ENCODE data around the gene GNGT2. TPM values are rescaled to one million over a fixed set of nuclear protein-coding genes. Genes with fewer than 3 reads are reported as not detected.
A peak's percentile ranks its signal among the peaks of the same experiment; 100 is the strongest.
"Not testable (repeated sequence)": the region's sequence is repeated elsewhere in the genome, so short reads cannot be mapped to it uniquely, and the experiment has no call there.

GNGT2 gene
- total RNA-seq, 2 donors from 2014 or later: 23.1 to 27.0 TPM

GRCh38 chr17:49201481-49201927 lies 8.9 kb downstream of the GNGT2 start:
- Mint-ChIP-seq H3K27me3 (no peaks in the 10 kb centered on the region), H3K27ac (no peak overlapping the region), H3K4me3 (no peak overlapping the region), H3K4me1 (peaks cover 3% of the 10 kb centered on the region), H3K36me3 (ENCODE audit: low read depth) (no peaks in the 10 kb centered on the region), H3K9me3 (no peaks in the 10 kb centered on the region)
- ATAC-seq (replicated peaks): no peak

- Mint-ChIP-seq H3K4me1 (peaks cover 12% of the 10 kb centered on the region), H3K27me3 (no peaks in the 10 kb centered on the region), H3K4me3 (no peak overlapping the region), H3K9me3 (no peaks in the 10 kb centered on the region), H3K36me3 (ENCODE audit: low read depth) (no peaks in the 10 kb centered on the region), H3K27ac (no peak overlapping the region)
- no peak for ATAC-seq (replicated peaks)
These were observed 9.8 kb downstream of the GNGT2 start for GRCh38 chr17:49200423-49201083.

- no peaks in the 10 kb centered on the region for H3K36me3 Mint-ChIP-seq (ENCODE audit: low read depth)
- no peak overlapping the region for H3K27ac Mint-ChIP-seq
- no peak overlapping the region for H3K4me3 Mint-ChIP-seq
- peaks cover 19% of the 10 kb centered on the region for H3K4me1 Mint-ChIP-seq
- ATAC-seq (replicated peaks): no peak
- H3K9me3 Mint-ChIP-seq: no peaks in the 10 kb centered on the region
- no peaks in the 10 kb centered on the region for H3K27me3 Mint-ChIP-seq
These were observed 12.2 kb downstream of the GNGT2 start for GRCh38 chr17:49198211-49198610.

- peaks cover 7% of the 10 kb centered on the region for H3K36me3 Mint-ChIP-seq (ENCODE audit: low read depth)
- ATAC-seq (replicated peaks): no peak
- peaks cover 25% of the 10 kb centered on the region for H3K4me1 Mint-ChIP-seq
- no peaks in the 10 kb centered on the region for H3K27me3 Mint-ChIP-seq
- no peak overlapping the region for H3K4me3 Mint-ChIP-seq
- H3K9me3 Mint-ChIP-seq: no peaks in the 10 kb centered on the region
- no peak overlapping the region for H3K27ac Mint-ChIP-seq
These were observed 12.9 kb downstream of the GNGT2 start for GRCh38 chr17:49197346-49197998.

- Mint-ChIP-seq H3K4me1 (peaks cover 28% of the 10 kb centered on the region), H3K27ac (no peak overlapping the region), H3K27me3 (no peaks in the 10 kb centered on the region), H3K36me3 (ENCODE audit: low read depth) (peaks cover 17% of the 10 kb centered on the region), H3K4me3 (no peak overlapping the region), H3K9me3 (no peaks in the 10 kb centered on the region)
- ATAC-seq (replicated peaks): no peak
These were observed 13.9 kb downstream of the GNGT2 start for GRCh38 chr17:49196520-49196919.

- no peaks in the 10 kb centered on the region for H3K9me3 Mint-ChIP-seq
- H3K27ac Mint-ChIP-seq: peak overlapping the region; percentile 57
- no peak for ATAC-seq (replicated peaks)
- no peaks in the 10 kb centered on the region for H3K27me3 Mint-ChIP-seq
- H3K36me3 Mint-ChIP-seq (ENCODE audit: low read depth): peaks cover 17% of the 10 kb centered on the region
- peak overlapping the region; percentile 49 for H3K4me3 Mint-ChIP-seq
- peaks cover 28% of the 10 kb centered on the region for H3K4me1 Mint-ChIP-seq
These were observed 14.6 kb downstream of the GNGT2 start for GRCh38 chr17:49195751-49196150.

GRCh38 chr17:49194297-49194607 lies 16.1 kb downstream of the GNGT2 start:
- no peak overlapping the region for H3K27ac Mint-ChIP-seq
- no peak for ATAC-seq (replicated peaks)
- H3K36me3 Mint-ChIP-seq (ENCODE audit: low read depth): peaks cover 17% of the 10 kb centered on the region
- H3K4me1 Mint-ChIP-seq: peaks cover 28% of the 10 kb centered on the region
- no peaks in the 10 kb centered on the region for H3K27me3 Mint-ChIP-seq
- H3K9me3 Mint-ChIP-seq: no peaks in the 10 kb centered on the region
- peak overlapping the region; percentile 97 for H3K4me3 Mint-ChIP-seq

- peaks cover 17% of the 10 kb centered on the region for H3K36me3 Mint-ChIP-seq (ENCODE audit: low read depth)
- ATAC-seq (replicated peaks): no peak
- H3K4me1 Mint-ChIP-seq: peaks cover 28% of the 10 kb centered on the region
- peak overlapping the region; percentile 97 for H3K4me3 Mint-ChIP-seq
- no peaks in the 10 kb centered on the region for H3K9me3 Mint-ChIP-seq
- H3K27ac Mint-ChIP-seq: peak overlapping the region; percentile 100
- no peaks in the 10 kb centered on the region for H3K27me3 Mint-ChIP-seq
These were observed 16.7 kb downstream of the GNGT2 start for GRCh38 chr17:49193513-49194296.

GRCh38 chr17:49191917-49192741 lies 18.2 kb downstream of the GNGT2 start:
- H3K4me3 Mint-ChIP-seq: peak overlapping the region; percentile 97
- ATAC-seq (replicated peaks): peak; percentile 66
- H3K27me3 Mint-ChIP-seq: no peaks in the 10 kb centered on the region
- peaks cover 28% of the 10 kb centered on the region for H3K4me1 Mint-ChIP-seq
- peaks cover 17% of the 10 kb centered on the region for H3K36me3 Mint-ChIP-seq (ENCODE audit: low read depth)
- no peaks in the 10 kb centered on the region for H3K9me3 Mint-ChIP-seq
- H3K27ac Mint-ChIP-seq: peak overlapping the region; percentile 100

GRCh38 chr17:49191409-49191916 lies 18.9 kb downstream of the GNGT2 start:
- Mint-ChIP-seq H3K4me1 (peaks cover 25% of the 10 kb centered on the region), H3K9me3 (no peaks in the 10 kb centered on the region), H3K27me3 (no peaks in the 10 kb centered on the region), H3K4me3 (peak overlapping the region; percentile 97), H3K36me3 (ENCODE audit: low read depth) (peaks cover 17% of the 10 kb centered on the region), H3K27ac (peak overlapping the region; percentile 100)
- ATAC-seq (replicated peaks): peak; percentile 10

GRCh38 chr17:49190932-49191331 lies 19.4 kb downstream of the GNGT2 start:
- H3K4me3 Mint-ChIP-seq: peak overlapping the region; percentile 97
- H3K27me3 Mint-ChIP-seq: no peaks in the 10 kb centered on the region
- no peak for ATAC-seq (replicated peaks)
- H3K27ac Mint-ChIP-seq: no peak overlapping the region
- H3K9me3 Mint-ChIP-seq: peaks cover 3% of the 10 kb centered on the region
- peaks cover 17% of the 10 kb centered on the region for H3K36me3 Mint-ChIP-seq (ENCODE audit: low read depth)
- peaks cover 19% of the 10 kb centered on the region for H3K4me1 Mint-ChIP-seq

GRCh38 chr17:49187301-49187700 lies 23.1 kb downstream of the GNGT2 start:
- H3K9me3 Mint-ChIP-seq: peaks cover 3% of the 10 kb centered on the region
- peaks cover 8% of the 10 kb centered on the region for H3K36me3 Mint-ChIP-seq (ENCODE audit: low read depth)
- H3K4me1 Mint-ChIP-seq: peaks cover under 1% of the 10 kb centered on the region
- H3K27ac Mint-ChIP-seq: no peak overlapping the region
- no peaks in the 10 kb centered on the region for H3K27me3 Mint-ChIP-seq
- no peak overlapping the region for H3K4me3 Mint-ChIP-seq
- ATAC-seq (replicated peaks): no peak

- not testable (repeated sequence) for H3K36me3 Mint-ChIP-seq (ENCODE audit: low read depth); H3K9me3 Mint-ChIP-seq; H3K4me3 Mint-ChIP-seq; ATAC-seq (replicated peaks); H3K27ac Mint-ChIP-seq; H3K27me3 Mint-ChIP-seq; H3K4me1 Mint-ChIP-seq
These were observed 25.0 kb downstream of the GNGT2 start for GRCh38 chr17:49185381-49185780.

GRCh38 chr17:49184522-49184921 lies 25.9 kb downstream of the GNGT2 start:
- H3K9me3 Mint-ChIP-seq; H3K4me3 Mint-ChIP-seq; H3K27me3 Mint-ChIP-seq; H3K36me3 Mint-ChIP-seq (ENCODE audit: low read depth); H3K27ac Mint-ChIP-seq; H3K4me1 Mint-ChIP-seq; ATAC-seq (replicated peaks): not testable (repeated sequence)
